Right ventricle myocardium superior (tissue), 1 donor: ENCODE measurements around the gene RPL19. TPM values are rescaled to one million over a fixed set of nuclear protein-coding genes. Genes with fewer than 3 reads are reported as not detected.

Source experiments
- ATAC-seq: fragments of 200-7000 bp; cut with Tn5 transposase; one replicate; pipeline ENCODE4 v1.9.1; 2020; ENCODE audit warnings: mild to moderate bottlenecking; ENCODE audit not compliant: poor library complexity
- DNase-seq: peaks from one replicate; pipeline ENCODE4 v3.0.0-alpha.2; 2020
- intact Hi-C: fragments of 100-400 bp; cut with DNase I; formaldehyde crosslinking; loops from one replicate; pipeline ENCODE4 v1.11.2; 2022
- total RNA-seq: library from RNA; stranded (reverse); fragmentation: NEBNext Ultra II Directional; extraction: Animal tissue kit (Norgen Biotek cat#: 25700); gene quantifications from one replicate; pipeline ENCODE4 v1.2.1, GENCODE V29; 2021
- donor health status: DM: no; HTN: yes; CAD: no; lungs with severe emphysema.

RPL19 gene
- total RNA-seq, 1 donor from 2014 or later = 934 TPM

- intact Hi-C loops = no loop called here
- DNase-seq (no peak), ATAC-seq (no peak)
Observed at GRCh38 chr17:39213852-39214251, 13.8 kb downstream of the RPL19 start.

- DNase-seq (no peak), ATAC-seq (no peak)
- intact Hi-C loops = no loop called here
Observed at GRCh38 chr17:39217734-39218369, 17.8 kb downstream of the RPL19 start.

GRCh38 chr17:39218906-39219305, 18.8 kb downstream of the RPL19 start:
- no peak for ATAC-seq
- no peak for DNase-seq
- intact Hi-C loops = no loop called here

GRCh38 chr17:39219647-39220154, 19.6 kb downstream of the RPL19 start:
- ATAC-seq (peak; percentile 88), DNase-seq (peak; percentile 72)
- intact Hi-C loops = no loop called here

- DNase-seq (no peak), ATAC-seq (no peak)
- intact Hi-C loops = no loop called here
Observed at GRCh38 chr17:39221572-39221971, 21.5 kb downstream of the RPL19 start.

- intact Hi-C loops = no loop called here
- no peak for DNase-seq
- ATAC-seq = no peak
Observed at GRCh38 chr17:39222151-39222550, 22.1 kb downstream of the RPL19 start.

- ATAC-seq (no peak), DNase-seq (no peak)
- intact Hi-C loops = no loop called here
Observed at GRCh38 chr17:39222866-39223834, 23.1 kb downstream of the RPL19 start.

GRCh38 chr17:39223907-39224777, 24.1 kb downstream of the RPL19 start:
- no peak for ATAC-seq
- intact Hi-C loops = no loop called here
- no peak for DNase-seq

GRCh38 chr17:39224778-39225307, 24.8 kb downstream of the RPL19 start:
- intact Hi-C loops = no loop called here
- DNase-seq (no peak), ATAC-seq (peak; percentile 63)

- intact Hi-C loops = no loop called here
- ATAC-seq (peak; percentile 4), DNase-seq (no peak)
Observed at GRCh38 chr17:39225308-39225958, 25.4 kb downstream of the RPL19 start, which contains the start of gene STAC2. Gene STAC2 (minus strand): TSS chr17:39225945. CDS start chr17:39225502, 443 bp downstream.

- intact Hi-C loops = no loop called here
- peak; percentile 81 for DNase-seq
Observed at GRCh38 chr17:39225959-39226683, 26.0 kb downstream of the RPL19 start.

GRCh38 chr17:39227364-39227919, 27.4 kb downstream of the RPL19 start:
- ATAC-seq (no peak), DNase-seq (no peak)
- intact Hi-C loops = no loop called here

More at GRCh38 chr17:39225959-39226683, 26.0 kb downstream of the RPL19 start:
- peak; percentile 85 for ATAC-seq

GRCh38 chr17:39229274-39229913, 29.3 kb downstream of the RPL19 start:
- DNase-seq (no peak), ATAC-seq (no peak)
- intact Hi-C loops = no loop called here

- intact Hi-C loops = no loop called here
- no peak for ATAC-seq
Observed at GRCh38 chr17:39230361-39230760, 30.3 kb downstream of the RPL19 start.

GRCh38 chr17:39231091-39231561, 31.0 kb downstream of the RPL19 start:
- intact Hi-C loops = no loop called here
- ATAC-seq (no peak), DNase-seq (no peak)

More at GRCh38 chr17:39230361-39230760, 30.3 kb downstream of the RPL19 start:
- DNase-seq = no peak
